ENCODE data around the gene MYCBP. TPM values are rescaled to one million over a fixed set of nuclear protein-coding genes. Genes with fewer than 3 reads are reported as not detected.

The MYCBP gene
- total and polyA plus RNA-seq, 4 donors, result 7.8 to 21.2 (median 10.3) TPM

DNA sequence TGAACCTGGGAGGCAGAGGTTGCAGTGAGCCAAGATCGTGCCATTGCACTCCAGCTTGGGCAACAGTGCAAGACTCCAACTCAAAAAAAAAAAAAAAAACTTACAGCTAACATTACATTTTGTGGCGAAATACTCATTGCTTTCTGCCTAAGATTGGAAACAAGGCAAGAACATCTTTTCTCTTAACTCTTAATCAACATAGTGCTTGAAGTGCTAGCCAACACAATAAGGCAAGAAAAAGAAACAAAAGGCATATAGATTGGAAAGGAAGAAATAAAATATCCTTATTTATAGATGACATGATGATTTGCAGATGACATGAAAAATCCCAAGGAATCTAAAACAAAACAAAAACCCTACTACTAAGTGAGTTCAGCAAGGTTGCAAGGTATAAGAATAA, 32.8 kb upstream of the MYCBP start:
- Histone ChIP-seq H3K9ac (ENCODE audit: low read depth in 1 of 2, low read length in 2 of 2) (no peak overlapping the region), H3K4me1 (ENCODE audit: control insufficient read depth in 4 of 4, insufficient read depth in 4 of 4, low read length in 3 of 4) (peaks cover 0 to 1% (median 0%) of the 10 kb centered on the region in 4 donors), H3K27ac (ENCODE audit: low read depth in 1 of 2, low read length in 2 of 2) (no peak overlapping the region), H3K36me3 (ENCODE audit: control insufficient read depth in 4 of 4, insufficient read depth in 3 of 4, low read depth in 1 of 4, low read length in 3 of 4) (no peaks in the 10 kb centered on the region), H3K9me3 (ENCODE audit: control insufficient read depth in 4 of 4, low read length in 3 of 4) (peaks cover 0 to 2% (median 0%) of the 10 kb centered on the region in 4 donors), H3K27me3 (ENCODE audit: control insufficient read depth in 4 of 4, insufficient read depth in 4 of 4, low read length in 3 of 4) (no peaks in the 10 kb centered on the region), H3K4me3 (ENCODE audit: low read depth in 1 of 3, low read length in 3 of 3) (no peak overlapping the region)
- 86% methylated on average over 2 of the region's 2 CpGs for WGBS
- TF ChIP-seq FOXA2 (IDR thresholded peaks at IDR 0.05) (no peak), TAF1 (conservative IDR thresholded peaks at IDR 0.05) (no peak), FOXA1 (IDR thresholded peaks at IDR 0.05) (no peak), NR2F2 (IDR thresholded peaks at IDR 0.05) (no peak), CTCF (IDR thresholded peaks at IDR 0.05; ENCODE audit: low read depth, low read length, missing input control) (no peak), JUND (IDR thresholded peaks at IDR 0.05) (no peak)
- no peak for DNase-seq (ENCODE audit: low spot score)

GRCh38 chr1:38899560-38899959, 26.4 kb upstream of the MYCBP start:
- Histone ChIP-seq H3K4me1 (ENCODE audit: control insufficient read depth in 4 of 4, insufficient read depth in 4 of 4, low read length in 3 of 4) (no peaks in the 10 kb centered on the region), H3K36me3 (ENCODE audit: control insufficient read depth in 4 of 4, insufficient read depth in 3 of 4, low read depth in 1 of 4, low read length in 3 of 4) (no peaks in the 10 kb centered on the region), H3K9ac (ENCODE audit: low read depth in 1 of 2, low read length in 2 of 2) (no peak overlapping the region), H3K27me3 (ENCODE audit: control insufficient read depth in 4 of 4, insufficient read depth in 4 of 4, low read length in 3 of 4) (no peaks in the 10 kb centered on the region), H3K4me3 (ENCODE audit: low read depth in 1 of 3, low read length in 3 of 3) (no peak overlapping the region), H3K9me3 (ENCODE audit: control insufficient read depth in 4 of 4, low read length in 3 of 4) (no peaks in the 10 kb centered on the region), H3K27ac (ENCODE audit: low read depth in 1 of 2, low read length in 2 of 2) (no peak overlapping the region)
- no peak for DNase-seq (ENCODE audit: low spot score)
- no peak for TF ChIP-seq HNF4A (conservative IDR thresholded peaks at IDR 0.05)
- no peak for TF ChIP-seq YY1 (IDR thresholded peaks at IDR 0.05)
- no peak for TF ChIP-seq HNF4G (IDR thresholded peaks at IDR 0.05)
- TF ChIP-seq TAF1 (conservative IDR thresholded peaks at IDR 0.05), result no peak
- TF ChIP-seq EGR1 (IDR thresholded peaks at IDR 0.05; ENCODE audit: low read depth in 2 of 2), result no peak
- TF ChIP-seq, protein P1, sequence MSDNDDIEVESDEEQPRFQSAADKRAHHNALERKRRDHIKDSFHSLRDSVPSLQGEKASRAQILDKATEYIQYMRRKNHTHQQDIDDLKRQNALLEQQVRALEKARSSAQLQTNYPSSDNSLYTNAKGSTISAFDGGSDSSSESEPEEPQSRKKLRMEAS (IDR thresholded peaks at IDR 0.05), result no peak
- TF ChIP-seq RAD21 (IDR thresholded peaks at IDR 0.05), result no peak
- no peak for TF ChIP-seq ZBTB33 (IDR thresholded peaks at IDR 0.05)
- TF ChIP-seq SP1 (IDR thresholded peaks at IDR 0.05), result no peak
- TF ChIP-seq, protein P2, sequence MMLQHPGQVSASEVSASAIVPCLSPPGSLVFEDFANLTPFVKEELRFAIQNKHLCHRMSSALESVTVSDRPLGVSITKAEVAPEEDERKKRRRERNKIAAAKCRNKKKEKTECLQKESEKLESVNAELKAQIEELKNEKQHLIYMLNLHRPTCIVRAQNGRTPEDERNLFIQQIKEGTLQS (IDR thresholded peaks at IDR 0.05), result no peak
- TF ChIP-seq, protein P3, sequence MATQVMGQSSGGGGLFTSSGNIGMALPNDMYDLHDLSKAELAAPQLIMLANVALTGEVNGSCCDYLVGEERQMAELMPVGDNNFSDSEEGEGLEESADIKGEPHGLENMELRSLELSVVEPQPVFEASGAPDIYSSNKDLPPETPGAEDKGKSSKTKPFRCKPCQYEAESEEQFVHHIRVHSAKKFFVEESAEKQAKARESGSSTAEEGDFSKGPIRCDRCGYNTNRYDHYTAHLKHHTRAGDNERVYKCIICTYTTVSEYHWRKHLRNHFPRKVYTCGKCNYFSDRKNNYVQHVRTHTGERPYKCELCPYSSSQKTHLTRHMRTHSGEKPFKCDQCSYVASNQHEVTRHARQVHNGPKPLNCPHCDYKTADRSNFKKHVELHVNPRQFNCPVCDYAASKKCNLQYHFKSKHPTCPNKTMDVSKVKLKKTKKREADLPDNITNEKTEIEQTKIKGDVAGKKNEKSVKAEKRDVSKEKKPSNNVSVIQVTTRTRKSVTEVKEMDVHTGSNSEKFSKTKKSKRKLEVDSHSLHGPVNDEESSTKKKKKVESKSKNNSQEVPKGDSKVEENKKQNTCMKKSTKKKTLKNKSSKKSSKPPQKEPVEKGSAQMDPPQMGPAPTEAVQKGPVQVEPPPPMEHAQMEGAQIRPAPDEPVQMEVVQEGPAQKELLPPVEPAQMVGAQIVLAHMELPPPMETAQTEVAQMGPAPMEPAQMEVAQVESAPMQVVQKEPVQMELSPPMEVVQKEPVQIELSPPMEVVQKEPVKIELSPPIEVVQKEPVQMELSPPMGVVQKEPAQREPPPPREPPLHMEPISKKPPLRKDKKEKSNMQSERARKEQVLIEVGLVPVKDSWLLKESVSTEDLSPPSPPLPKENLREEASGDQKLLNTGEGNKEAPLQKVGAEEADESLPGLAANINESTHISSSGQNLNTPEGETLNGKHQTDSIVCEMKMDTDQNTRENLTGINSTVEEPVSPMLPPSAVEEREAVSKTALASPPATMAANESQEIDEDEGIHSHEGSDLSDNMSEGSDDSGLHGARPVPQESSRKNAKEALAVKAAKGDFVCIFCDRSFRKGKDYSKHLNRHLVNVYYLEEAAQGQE (IDR thresholded peaks at IDR 0.05), result no peak
- no peak for TF ChIP-seq NR2F2 (IDR thresholded peaks at IDR 0.05)
- TF ChIP-seq GABPA (IDR thresholded peaks at IDR 0.05 in 1 of 2, conservative IDR thresholded peaks at IDR 0.05 in 1 of 2), result no peak
- WGBS, result 84% methylated on average over 4 of the region's 4 CpGs

Measured in liver (tissue), 9 donors.